ENCODE data around the gene NSG2. TPM values are rescaled to one million over a fixed set of nuclear protein-coding genes. Genes with fewer than 3 reads are reported as not detected.

Gene NSG2
- total RNA-seq, 2 donors from 2014 or later: 0.27 to 2.5 TPM

GRCh38 chr5:174157048-174157447 lies 111.5 kb downstream of the NSG2 start:
- intact Hi-C loops (cut with DNase I): no loop called here
- H3K27me3 ChIP-seq: no peaks in the 10 kb centered on the region
- H3K9me3 ChIP-seq: no peaks in the 10 kb centered on the region
- no peak overlapping the region for H3K27ac ChIP-seq
- H3K4me1 ChIP-seq: no peaks in the 10 kb centered on the region
- H3K9ac ChIP-seq (ENCODE audit: low read depth in 2 of 2, low read length in 2 of 2): no peak overlapping the region
- H3K4me3 ChIP-seq: no peak overlapping the region
- no peaks in the 10 kb centered on the region for H3K36me3 ChIP-seq
- no peak for DNase-seq
- TF ChIP-seq CTCF (IDR thresholded peaks at IDR 0.05): no peak

Other genes with a start within 250 kb of the NSG2 start
- 10 to 100 TPM; 23.3 to 41.7 TPM for gene CPEB4, start 157.4 kb upstream of the NSG2 start, total RNA-seq
- gene C5orf47, start 56.5 kb upstream of the NSG2 start, total RNA-seq: not detected